ENCODE results near the gene SMC1B.

- TF ChIP-seq CTCF (IDR thresholded peaks at IDR 0.05; ENCODE audit: low read length) (no peak), EZH2 (IDR thresholded peaks at IDR 0.05; ENCODE audit: borderline replicate concordance, low read length) (no peak)
Measured at GRCh38 chr22:45451972-45452371, 38.6 kb upstream of the SMC1B start.
